GM18511 (cell line): ENCODE data around the gene IFNA14.
A peak's percentile ranks its signal among the peaks of the same experiment; 100 is the strongest.
"Not testable (repeated sequence)": the region's sequence is repeated elsewhere in the genome, so short reads cannot be mapped to it uniquely, and the experiment has no call there.

Source experiments
- ATAC-seq: cut with Tn5 transposase; IDR thresholded peaks from one replicate; pipeline ENCODE4 v1.9.1; 2021; ENCODE audit warnings: mild to moderate bottlenecking, moderate library complexity; ENCODE audit not compliant: unreplicated experiment

The IFNA14 gene

GRCh38 chr9:21217211-21217610 lies 22.6 kb downstream of the IFNA14 start, which contains the start of gene IFNA16:
Gene IFNA16 (minus strand): TSS chr9:21217311. CDS start chr9:21217305, 6 bp downstream.
- ATAC-seq, result not testable (repeated sequence)

- peak; percentile 75 for ATAC-seq
These were observed 26.1 kb downstream of the IFNA14 start for GRCh38 chr9:21213411-21214326.

- not testable (repeated sequence) for ATAC-seq
These were observed 27.6 kb downstream of the IFNA14 start for GRCh38 chr9:21212160-21212559.

GRCh38 chr9:21210782-21211181 lies 29.0 kb downstream of the IFNA14 start:
- not testable (repeated sequence) for ATAC-seq

GRCh38 chr9:21210311-21210710 lies 29.5 kb downstream of the IFNA14 start:
- ATAC-seq, result no peak

GRCh38 chr9:21207043-21207442 lies 32.8 kb downstream of the IFNA14 start, which contains the start of gene IFNA10:
Gene IFNA10 (minus strand): TSS chr9:21207143. CDS start chr9:21207097, 46 bp downstream.
- ATAC-seq, result not testable (repeated sequence)

GRCh38 chr9:21205204-21205603 lies 34.6 kb downstream of the IFNA14 start:
- no peak for ATAC-seq

GRCh38 chr9:21202105-21202504 lies 37.7 kb downstream of the IFNA14 start, which contains the start of gene IFNA7:
Gene IFNA7 (minus strand): TSS chr9:21202205. CDS start chr9:21202165, 40 bp downstream.
- ATAC-seq, result not testable (repeated sequence)

- peak; percentile 97 for ATAC-seq
These were observed 44.7 kb downstream of the IFNA14 start for GRCh38 chr9:21194867-21195776.
